ENCODE measurements around the gene ITGA6.
"Not testable (repeated sequence)": the region's sequence is repeated elsewhere in the genome, so short reads cannot be mapped to it uniquely, and the experiment has no call there.

Gene ITGA6

GRCh38 chr2:172513524-172513900 lies 86.1 kb downstream of the ITGA6 start:
- DNase-seq (ENCODE audit: low read depth in 1 of 2, low spot score in 1 of 2) = no peak

- no peak for DNase-seq (ENCODE audit: low read depth in 1 of 2, low spot score in 1 of 2)
Measured at GRCh38 chr2:172513935-172514586, 86.7 kb downstream of the ITGA6 start.

- no peak for DNase-seq (ENCODE audit: low read depth in 1 of 2, low spot score in 1 of 2)
Measured at GRCh38 chr2:172516299-172516698, 88.9 kb downstream of the ITGA6 start.

GRCh38 chr2:172518995-172519394 lies 91.6 kb downstream of the ITGA6 start:
- DNase-seq (ENCODE audit: low read depth in 1 of 2, low spot score in 1 of 2) = no peak

GRCh38 chr2:172525601-172526000 lies 98.2 kb downstream of the ITGA6 start:
- DNase-seq (ENCODE audit: low read depth in 1 of 2, low spot score in 1 of 2) = no peak

- DNase-seq (ENCODE audit: low read depth in 1 of 2, low spot score in 1 of 2) = no peak
Measured at GRCh38 chr2:172531309-172531708, 103.9 kb downstream of the ITGA6 start.

GRCh38 chr2:172532461-172532860 lies 105.1 kb downstream of the ITGA6 start:
- DNase-seq (ENCODE audit: low read depth in 1 of 2, low spot score in 1 of 2) = not testable (repeated sequence)

- DNase-seq (ENCODE audit: low read depth in 1 of 2, low spot score in 1 of 2) = no peak
Measured at GRCh38 chr2:172533687-172534086, 106.3 kb downstream of the ITGA6 start.

GRCh38 chr2:172535119-172535518 lies 107.7 kb downstream of the ITGA6 start:
- DNase-seq (ENCODE audit: low read depth in 1 of 2, low spot score in 1 of 2) = no peak

GRCh38 chr2:172537851-172538250 lies 110.5 kb downstream of the ITGA6 start:
- not testable (repeated sequence) for DNase-seq (ENCODE audit: low read depth in 1 of 2, low spot score in 1 of 2)

- DNase-seq (ENCODE audit: low read depth in 1 of 2, low spot score in 1 of 2) = no peak
Measured at GRCh38 chr2:172539767-172540166, 112.4 kb downstream of the ITGA6 start.

GRCh38 chr2:172540421-172540820 lies 113.0 kb downstream of the ITGA6 start:
- no peak for DNase-seq (ENCODE audit: low read depth in 1 of 2, low spot score in 1 of 2)

- DNase-seq (ENCODE audit: low read depth in 1 of 2, low spot score in 1 of 2) = no peak
Measured at GRCh38 chr2:172545408-172546075, 118.2 kb downstream of the ITGA6 start.

- DNase-seq (ENCODE audit: low read depth in 1 of 2, low spot score in 1 of 2) = no peak
Measured at GRCh38 chr2:172549131-172549530, 121.7 kb downstream of the ITGA6 start.

GRCh38 chr2:172549802-172550201 lies 122.4 kb downstream of the ITGA6 start:
- DNase-seq (ENCODE audit: low read depth in 1 of 2, low spot score in 1 of 2) = not testable (repeated sequence)

- no peak for DNase-seq (ENCODE audit: low read depth in 1 of 2, low spot score in 1 of 2)
Measured at GRCh38 chr2:172550419-172550818, 123.0 kb downstream of the ITGA6 start.

- DNase-seq (ENCODE audit: low read depth in 1 of 2, low spot score in 1 of 2) = no peak
Measured at GRCh38 chr2:172551271-172551670, 123.9 kb downstream of the ITGA6 start.

- no peak for DNase-seq (ENCODE audit: low read depth in 1 of 2, low spot score in 1 of 2)
Measured at GRCh38 chr2:172552547-172553291, 125.3 kb downstream of the ITGA6 start.

GRCh38 chr2:172554352-172555271 lies 127.2 kb downstream of the ITGA6 start:
- no peak for DNase-seq (ENCODE audit: low read depth in 1 of 2, low spot score in 1 of 2)

GRCh38 chr2:172555272-172555521 lies 127.8 kb downstream of the ITGA6 start:
- no peak for DNase-seq (ENCODE audit: low read depth in 1 of 2, low spot score in 1 of 2)
